ENCODE data around the gene CLDN12. TPM values are rescaled to one million over a fixed set of nuclear protein-coding genes. Genes with fewer than 3 reads are reported as not detected.

The CLDN12 gene
- polyA plus RNA-seq, 3 donors = 0.32 to 0.99 (median 0.60) TPM

- Histone ChIP-seq H3K27me3 (ENCODE audit: control insufficient read depth in 2 of 2, insufficient read depth in 2 of 2, low read length in 2 of 2) (peaks cover 0 to 2% of the 10 kb centered on the region in 2 donors), H3K79me2 (ENCODE audit: insufficient read depth, low read length) (no peaks in the 10 kb centered on the region), H4K20me1 (ENCODE audit: insufficient read depth, low read length) (no peaks in the 10 kb centered on the region), H3K36me3 (replicated peaks in 1 of 2; ENCODE audit: control insufficient read depth in 1 of 2, insufficient read depth in 2 of 2, low read length in 2 of 2) (no peaks in the 10 kb centered on the region), H3K9me3 (replicated peaks in 1 of 2; ENCODE audit: control insufficient read depth in 1 of 2, insufficient read depth in 1 of 2, low read length in 2 of 2) (no peaks in the 10 kb centered on the region), H3K9ac (ENCODE audit: insufficient read depth, low read length, poor library complexity, severe bottlenecking) (no peak overlapping the region), H3K4me1 (ENCODE audit: control insufficient read depth in 1 of 2, insufficient read depth in 2 of 2, low read length in 2 of 2) (peaks cover 5 to 10% of the 10 kb centered on the region in 2 donors), H3K27ac (ENCODE audit: low read depth in 1 of 2, low read length in 2 of 2) (no peak overlapping the region), H3K4me3 (replicated peaks in 1 of 3; ENCODE audit: low read depth in 2 of 3, low read length in 3 of 3) (no peak overlapping the region), H2AFZ (ENCODE audit: insufficient read depth, low read depth, low read length, poor library complexity, severe bottlenecking) (no peak overlapping the region), H3K4me2 (replicated peaks; ENCODE audit: extremely low read depth, low read length, poor library complexity, severe bottlenecking) (no peak overlapping the region)
- peaks cover 16% of the 10 kb centered on the region for H3K4me1 Mint-ChIP-seq
- H3K4me3 Mint-ChIP-seq = no peak overlapping the region
- intact Hi-C loops (cut with micrococcal nuclease) = no loop called here
- peaks cover 3 to 4% of the 10 kb centered on the region in 2 donors for H3K36me3 Mint-ChIP-seq
- peak in 1 of 3 donors; percentile 26 for DNase-seq
- H3K9me3 Mint-ChIP-seq = peaks cover 0 to 6% (median 2%) of the 10 kb centered on the region in 7 donors
- H3K27ac Mint-ChIP-seq = peak overlapping the region in 1 of 7 donors; percentile 58
- peaks cover 0 to 5% (median 2%) of the 10 kb centered on the region in 3 donors for H3K27me3 Mint-ChIP-seq (ENCODE audit: low read depth in 3 of 3)
- no CpG with 5 or more reads among the region's 4 CpGs for WGBS (ENCODE audit: insufficient coverage)
- TF ChIP-seq CTCF (IDR thresholded peaks at IDR 0.05) = no peak
These were observed 1.5 kb downstream of the CLDN12 start for GRCh38 chr7:90404777-90405176.

GRCh38 chr7:90407484-90407821 lies 4.2 kb downstream of the CLDN12 start:
- Histone ChIP-seq H3K27ac (ENCODE audit: low read depth in 1 of 2, low read length in 2 of 2) (no peak overlapping the region), H3K9me3 (replicated peaks in 1 of 2; ENCODE audit: control insufficient read depth in 1 of 2, insufficient read depth in 1 of 2, low read length in 2 of 2) (no peaks in the 10 kb centered on the region), H3K79me2 (ENCODE audit: insufficient read depth, low read length) (no peaks in the 10 kb centered on the region), H2AFZ (ENCODE audit: insufficient read depth, low read depth, low read length, poor library complexity, severe bottlenecking) (no peak overlapping the region), H3K4me1 (ENCODE audit: control insufficient read depth in 1 of 2, insufficient read depth in 2 of 2, low read length in 2 of 2) (peaks cover 5 to 10% of the 10 kb centered on the region in 2 donors), H3K4me3 (replicated peaks in 1 of 3; ENCODE audit: low read depth in 2 of 3, low read length in 3 of 3) (no peak overlapping the region), H3K27me3 (ENCODE audit: control insufficient read depth in 2 of 2, insufficient read depth in 2 of 2, low read length in 2 of 2) (no peaks in the 10 kb centered on the region), H3K36me3 (replicated peaks in 1 of 2; ENCODE audit: control insufficient read depth in 1 of 2, insufficient read depth in 2 of 2, low read length in 2 of 2) (no peaks in the 10 kb centered on the region), H3K4me2 (replicated peaks; ENCODE audit: extremely low read depth, low read length, poor library complexity, severe bottlenecking) (no peak overlapping the region), H4K20me1 (ENCODE audit: insufficient read depth, low read length) (no peaks in the 10 kb centered on the region), H3K9ac (ENCODE audit: insufficient read depth, low read length, poor library complexity, severe bottlenecking) (no peak overlapping the region)
- H3K27me3 Mint-ChIP-seq (ENCODE audit: low read depth in 3 of 3) = peaks cover 1 to 4% (median 2%) of the 10 kb centered on the region in 3 donors
- H3K4me3 Mint-ChIP-seq = no peak overlapping the region
- no peak for TF ChIP-seq CTCF (IDR thresholded peaks at IDR 0.05)
- no peak overlapping the region for H3K27ac Mint-ChIP-seq
- WGBS (ENCODE audit: insufficient coverage) = 100% methylated on average over 1 of the region's 1 CpG
- DNase-seq = no peak
- intact Hi-C loops (cut with micrococcal nuclease) = no loop called here
- peaks cover 16% of the 10 kb centered on the region for H3K4me1 Mint-ChIP-seq
- peaks cover 3 to 5% of the 10 kb centered on the region in 2 donors for H3K36me3 Mint-ChIP-seq
- peaks cover 0 to 2% (median 0%) of the 10 kb centered on the region in 7 donors for H3K9me3 Mint-ChIP-seq
